ENCODE results near the gene CNTNAP2.
"Not testable (repeated sequence)": the region's sequence is repeated elsewhere in the genome, so short reads cannot be mapped to it uniquely, and the experiment has no call there.

Gene CNTNAP2

GRCh38 chr7:147721962-147722830 lies 1605.6 kb downstream of the CNTNAP2 start:
- DNase-seq = no peak

- DNase-seq = no peak
These were observed 1606.9 kb downstream of the CNTNAP2 start for GRCh38 chr7:147723536-147723935.

- DNase-seq = no peak
These were observed 1614.7 kb downstream of the CNTNAP2 start for GRCh38 chr7:147731311-147731710.

GRCh38 chr7:147737559-147738214 lies 1621.1 kb downstream of the CNTNAP2 start:
- DNase-seq = not testable (repeated sequence)

GRCh38 chr7:147742301-147742700 lies 1625.7 kb downstream of the CNTNAP2 start:
- DNase-seq = no peak

- no peak for DNase-seq
These were observed 1639.7 kb downstream of the CNTNAP2 start for GRCh38 chr7:147756300-147756699.

GRCh38 chr7:147759327-147759943 lies 1642.8 kb downstream of the CNTNAP2 start:
- no peak for DNase-seq

GRCh38 chr7:147765301-147765700 lies 1648.7 kb downstream of the CNTNAP2 start:
- no peak for DNase-seq

GRCh38 chr7:147771344-147771743 lies 1654.7 kb downstream of the CNTNAP2 start:
- no peak for DNase-seq

- DNase-seq = no peak
These were observed 1657.9 kb downstream of the CNTNAP2 start for GRCh38 chr7:147774461-147774860.

- DNase-seq = no peak
These were observed 1659.1 kb downstream of the CNTNAP2 start for GRCh38 chr7:147775516-147776284.

- no peak for DNase-seq
These were observed 1660.7 kb downstream of the CNTNAP2 start for GRCh38 chr7:147777309-147777708.

- DNase-seq = no peak
These were observed 1663.3 kb downstream of the CNTNAP2 start for GRCh38 chr7:147779949-147780348.

- DNase-seq = no peak
These were observed 1680.0 kb downstream of the CNTNAP2 start for GRCh38 chr7:147796581-147796980.

GRCh38 chr7:147798001-147798400 lies 1681.4 kb downstream of the CNTNAP2 start:
- no peak for DNase-seq

GRCh38 chr7:147801762-147802161 lies 1685.2 kb downstream of the CNTNAP2 start:
- not testable (repeated sequence) for DNase-seq

GRCh38 chr7:147803151-147803550 lies 1686.5 kb downstream of the CNTNAP2 start:
- DNase-seq = no peak

- DNase-seq = no peak
These were observed 1687.0 kb downstream of the CNTNAP2 start for GRCh38 chr7:147803606-147804005.

GRCh38 chr7:147804032-147804431 lies 1687.4 kb downstream of the CNTNAP2 start:
- no peak for DNase-seq

GRCh38 chr7:147805996-147806576 lies 1689.5 kb downstream of the CNTNAP2 start:
- DNase-seq = no peak

- no peak for DNase-seq
These were observed 1693.2 kb downstream of the CNTNAP2 start for GRCh38 chr7:147809786-147810185.

GRCh38 chr7:147810269-147810668 lies 1693.7 kb downstream of the CNTNAP2 start:
- DNase-seq = no peak

- DNase-seq = no peak
These were observed 1695.3 kb downstream of the CNTNAP2 start for GRCh38 chr7:147811923-147812322.
